Measurements from ENCODE around the gene BAIAP2. TPM values are rescaled to one million over a fixed set of nuclear protein-coding genes. Genes with fewer than 3 reads are reported as not detected.
A peak's percentile ranks its signal among the peaks of the same experiment; 100 is the strongest.

The BAIAP2 gene
- total and polyA plus RNA-seq, 2 of the 13 experiments (the other 11 are each of a cell fraction or from before 2014, with no cell fraction given) = 22.5 to 24.0 TPM

DNA sequence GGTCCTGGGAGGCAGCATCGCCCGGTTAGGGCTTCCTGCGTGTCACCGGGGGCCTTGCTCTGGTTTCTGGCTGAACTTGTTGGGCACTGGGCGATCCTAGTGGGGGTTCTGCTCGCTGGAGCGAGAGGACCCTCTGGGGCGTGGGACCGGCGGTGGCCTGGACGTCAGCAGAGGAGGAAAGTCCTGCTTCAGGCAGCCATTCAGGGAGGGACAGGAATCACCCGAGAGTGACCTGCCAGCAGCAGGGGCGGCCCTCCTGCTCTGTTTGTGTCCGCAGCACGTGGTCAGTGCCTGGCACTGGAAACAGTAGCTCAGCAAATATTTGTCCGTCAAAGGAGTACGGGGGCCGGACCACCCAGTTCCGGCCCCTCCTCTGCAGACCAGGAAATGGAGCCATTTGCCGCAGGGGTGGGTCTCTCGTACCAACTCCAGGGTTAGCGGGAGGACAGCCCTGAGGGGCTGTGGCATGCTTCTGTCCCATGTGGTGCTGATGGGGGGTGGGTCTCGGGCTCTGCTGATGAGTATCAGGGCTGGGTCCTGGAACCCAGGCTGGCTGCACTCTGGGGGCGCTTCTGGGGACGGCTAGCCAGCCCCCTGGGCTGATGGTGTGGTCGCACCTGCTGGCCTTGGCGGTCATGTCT is 48.3 kb downstream of the BAIAP2 start (continued):
- TF ChIP-seq MTF1 (CRISPR knock-in tag; IDR thresholded peaks at IDR 0.05) = peak; percentile 75; the same call in 1 of the 2 replicates
- TF ChIP-seq ZNF737 (CRISPR knock-in tag; IDR thresholded peaks at IDR 0.05; ENCODE audit: borderline replicate concordance) = 0 out of 2 replicates have a peak, but pooled peaks have one; percentile 13
- TF ChIP-seq GLI4 (CRISPR knock-in tag; IDR thresholded peaks at IDR 0.05; ENCODE audit: borderline replicate concordance) = peak; percentile 91; the same call in 1 of the 2 replicates
- peak; percentile 88; the same call in 1 of the 2 replicates for TF ChIP-seq MAF1 (CRISPR knock-in tag; IDR thresholded peaks at IDR 0.05; ENCODE audit: borderline replicate concordance)
- no peak for TF ChIP-seq ADNP (CRISPR knock-in tag; IDR thresholded peaks at IDR 0.05)
- peak; percentile 61; the same call in 1 of the 2 replicates for TF ChIP-seq ZNF780A (CRISPR knock-in tag; IDR thresholded peaks at IDR 0.05)
- TF ChIP-seq RXRB (CRISPR knock-in tag; IDR thresholded peaks at IDR 0.05; ENCODE audit: borderline replicate concordance) = peak; percentile 96
- peak; percentile 99 for TF ChIP-seq MYC (CRISPR knock-in tag; IDR thresholded peaks at IDR 0.05; ENCODE audit: borderline replicate concordance)
- no peak for TF ChIP-seq MYNN (CRISPR knock-in tag; IDR thresholded peaks at IDR 0.05; ENCODE audit: low read depth)
- TF ChIP-seq ZNF33A (CRISPR knock-in tag; IDR thresholded peaks at IDR 0.05; ENCODE audit: borderline replicate concordance) = peak; percentile 87; the same call in 1 of the 2 replicates
- peak; percentile 67 for TF ChIP-seq RBFOX2 (IDR thresholded peaks at IDR 0.05; ENCODE audit: low read depth, low read length)
- no peak for TF ChIP-seq MBD4 (IDR thresholded peaks at IDR 0.05; ENCODE audit: borderline replicate concordance, low read length)
- peak; percentile 66; the same call in 1 of the 2 replicates for TF ChIP-seq ZMYM2 (CRISPR knock-in tag; IDR thresholded peaks at IDR 0.05)
- TF ChIP-seq ZNF3 (CRISPR knock-in tag; IDR thresholded peaks at IDR 0.05) = no peak
- TF ChIP-seq ERF (CRISPR knock-in tag; IDR thresholded peaks at IDR 0.05) = peak; percentile 99
- 0 out of 2 replicates have a peak, but pooled peaks have one; percentile 70 for TF ChIP-seq ZNF484 (CRISPR knock-in tag; IDR thresholded peaks at IDR 0.05; ENCODE audit: borderline replicate concordance, low read depth)
- TF ChIP-seq NR2F1 (CRISPR knock-in tag; IDR thresholded peaks at IDR 0.05) = peak in 1 of 2 experiments; percentile 18; a peak in 1 of 4 replicates
- TF ChIP-seq HHEX (CRISPR knock-in tag; IDR thresholded peaks at IDR 0.05) = no peak
- TF ChIP-seq, protein P1, sequence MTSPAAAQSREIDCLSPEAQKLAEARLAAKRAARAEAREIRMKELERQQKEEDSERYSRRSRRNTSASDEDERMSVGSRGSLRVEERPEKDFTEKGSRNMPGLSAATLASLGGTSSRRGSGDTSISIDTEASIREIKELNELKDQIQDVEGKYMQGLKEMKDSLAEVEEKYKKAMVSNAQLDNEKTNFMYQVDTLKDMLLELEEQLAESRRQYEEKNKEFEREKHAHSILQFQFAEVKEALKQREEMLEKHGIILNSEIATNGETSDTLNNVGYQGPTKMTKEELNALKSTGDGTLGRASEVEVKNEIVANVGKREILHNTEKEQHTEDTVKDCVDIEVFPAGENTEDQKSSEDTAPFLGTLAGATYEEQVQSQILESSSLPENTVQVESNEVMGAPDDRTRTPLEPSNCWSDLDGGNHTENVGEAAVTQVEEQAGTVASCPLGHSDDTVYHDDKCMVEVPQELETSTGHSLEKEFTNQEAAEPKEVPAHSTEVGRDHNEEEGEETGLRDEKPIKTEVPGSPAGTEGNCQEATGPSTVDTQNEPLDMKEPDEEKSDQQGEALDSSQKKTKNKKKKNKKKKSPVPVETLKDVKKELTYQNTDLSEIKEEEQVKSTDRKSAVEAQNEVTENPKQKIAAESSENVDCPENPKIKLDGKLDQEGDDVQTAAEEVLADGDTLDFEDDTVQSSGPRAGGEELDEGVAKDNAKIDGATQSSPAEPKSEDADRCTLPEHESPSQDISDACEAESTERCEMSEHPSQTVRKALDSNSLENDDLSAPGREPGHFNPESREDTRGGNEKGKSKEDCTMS (CRISPR knock-in tag; conservative IDR thresholded peaks at IDR 0.05) = no peak
- TF ChIP-seq DNMT1 (CRISPR knock-in tag; IDR thresholded peaks at IDR 0.05) = no peak
- no peak for TF ChIP-seq JDP2 (CRISPR knock-in tag; IDR thresholded peaks at IDR 0.05; ENCODE audit: borderline replicate concordance)
- TF ChIP-seq MIER3 (CRISPR knock-in tag; IDR thresholded peaks at IDR 0.05; ENCODE audit: borderline replicate concordance) = peak; percentile 85; the same call in 1 of the 2 replicates
- TF ChIP-seq, protein P2, sequence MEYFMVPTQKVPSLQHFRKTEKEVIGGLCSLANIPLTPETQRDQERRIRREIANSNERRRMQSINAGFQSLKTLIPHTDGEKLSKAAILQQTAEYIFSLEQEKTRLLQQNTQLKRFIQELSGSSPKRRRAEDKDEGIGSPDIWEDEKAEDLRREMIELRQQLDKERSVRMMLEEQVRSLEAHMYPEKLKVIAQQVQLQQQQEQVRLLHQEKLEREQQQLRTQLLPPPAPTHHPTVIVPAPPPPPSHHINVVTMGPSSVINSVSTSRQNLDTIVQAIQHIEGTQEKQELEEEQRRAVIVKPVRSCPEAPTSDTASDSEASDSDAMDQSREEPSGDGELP (IDR thresholded peaks at IDR 0.05; ENCODE audit: borderline replicate concordance, low read depth) = peak; percentile 69; the same call in 1 of the 2 replicates
- no peak for TF ChIP-seq ZNF138 (CRISPR knock-in tag; IDR thresholded peaks at IDR 0.05; ENCODE audit: low read depth)
- TF ChIP-seq, protein P3, sequence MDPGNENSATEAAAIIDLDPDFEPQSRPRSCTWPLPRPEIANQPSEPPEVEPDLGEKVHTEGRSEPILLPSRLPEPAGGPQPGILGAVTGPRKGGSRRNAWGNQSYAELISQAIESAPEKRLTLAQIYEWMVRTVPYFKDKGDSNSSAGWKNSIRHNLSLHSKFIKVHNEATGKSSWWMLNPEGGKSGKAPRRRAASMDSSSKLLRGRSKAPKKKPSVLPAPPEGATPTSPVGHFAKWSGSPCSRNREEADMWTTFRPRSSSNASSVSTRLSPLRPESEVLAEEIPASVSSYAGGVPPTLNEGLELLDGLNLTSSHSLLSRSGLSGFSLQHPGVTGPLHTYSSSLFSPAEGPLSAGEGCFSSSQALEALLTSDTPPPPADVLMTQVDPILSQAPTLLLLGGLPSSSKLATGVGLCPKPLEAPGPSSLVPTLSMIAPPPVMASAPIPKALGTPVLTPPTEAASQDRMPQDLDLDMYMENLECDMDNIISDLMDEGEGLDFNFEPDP (CRISPR knock-in tag; conservative IDR thresholded peaks at IDR 0.05) = no peak
- TF ChIP-seq, protein P4, sequence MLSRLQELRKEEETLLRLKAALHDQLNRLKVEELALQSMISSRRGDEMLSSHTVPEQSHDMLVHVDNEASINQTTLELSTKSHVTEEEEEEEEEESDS (CRISPR knock-in tag; IDR thresholded peaks at IDR 0.05; ENCODE audit: borderline replicate concordance) = no peak; the same call in 1 of the 2 replicates
- no peak for TF ChIP-seq STAT5B (CRISPR knock-in tag; IDR thresholded peaks at IDR 0.05)
